ENCODE data around the gene TOX3. TPM values are rescaled to one million over a fixed set of nuclear protein-coding genes. Genes with fewer than 3 reads are reported as not detected.

Gene TOX3
- total RNA-seq, 4 donors from 2014 or later = 10.9 to 32.6 (median 28.0) TPM

DNA sequence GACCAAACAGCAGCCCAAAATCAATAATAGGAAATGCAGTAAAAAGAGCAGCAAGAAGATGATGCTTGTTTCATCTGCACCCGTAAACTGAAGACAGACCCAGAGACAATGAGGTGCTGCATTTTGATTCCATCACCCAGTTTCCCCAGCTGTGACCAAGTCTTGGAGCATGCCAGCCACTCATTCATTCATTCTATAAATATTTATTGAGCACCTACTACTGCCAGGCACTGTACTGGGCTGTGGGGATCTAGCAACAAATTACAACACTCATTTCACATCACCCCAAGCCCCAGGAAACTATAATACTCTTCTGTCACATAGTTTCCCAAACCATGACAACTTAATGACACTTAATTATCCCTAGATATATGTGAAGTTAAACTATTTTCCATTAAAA lies 79.2 kb downstream of the TOX3 start:
- no peak overlapping the region for H3K4me3 ChIP-seq
- H3K27me3 ChIP-seq = no peaks in the 10 kb centered on the region
- in situ Hi-C loops (cut with MboI; ENCODE audit: low pct_ligation_motif_present in 1 of 4, low pct_unique_long_range_greater_than_20kb in 1 of 4, low sequenced_read_pairs in 3 of 4) (no loop called here), intact Hi-C loops (cut with DNase I; ENCODE audit: low total_unique reads) (no loop called here)
- no peaks in the 10 kb centered on the region for H3K36me3 ChIP-seq
- DNase-seq = no peak
- WGBS, 2 donors (ENCODE audit: low coverage in 1 of 2) = 78 to 93% methylated on average over 1 of the region's 1 CpG
- no peaks in the 10 kb centered on the region for H3K9me3 ChIP-seq
- H3K27ac ChIP-seq = no peak overlapping the region
- TF ChIP-seq POLR2AphosphoS5 (IDR thresholded peaks at IDR 0.05) (no peak), POLR2A (IDR thresholded peaks at IDR 0.05) (no peak), EP300 (IDR thresholded peaks at IDR 0.05; ENCODE audit: low read depth) (no peak), CTCF (IDR thresholded peaks at IDR 0.05) (no peak)
- H3K4me1 ChIP-seq = peaks cover 0 to 9% (median 0%) of the 10 kb centered on the region in 4 donors

DNA sequence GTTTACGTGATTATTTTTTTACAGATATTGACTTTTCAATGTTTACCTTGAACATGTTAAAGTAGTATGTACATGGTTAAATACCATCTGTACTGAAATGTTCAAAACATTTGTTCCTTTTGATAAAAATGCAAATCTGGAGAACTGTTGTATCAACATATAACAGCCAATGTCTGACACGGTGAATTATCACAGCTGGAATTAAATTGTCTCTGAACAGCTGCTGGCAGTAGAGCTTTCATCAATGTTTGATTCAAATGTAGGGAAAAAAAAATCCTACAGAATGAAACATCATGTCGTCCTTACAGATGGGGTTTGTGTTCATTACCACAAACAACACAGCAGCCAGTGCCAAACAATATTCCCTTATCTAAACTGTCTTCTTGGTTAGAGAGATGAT lies 79.9 kb downstream of the TOX3 start:
- DNase-seq = no peak
- in situ Hi-C loops (cut with MboI; ENCODE audit: low pct_ligation_motif_present in 1 of 4, low pct_unique_long_range_greater_than_20kb in 1 of 4, low sequenced_read_pairs in 3 of 4) = no loop called here
- H3K27me3 ChIP-seq = no peaks in the 10 kb centered on the region
- H3K36me3 ChIP-seq = no peaks in the 10 kb centered on the region
- H3K27ac ChIP-seq = no peak overlapping the region
- H3K4me3 ChIP-seq = no peak overlapping the region
- WGBS, 2 donors (ENCODE audit: low coverage in 1 of 2) = 51 to 52% methylated on average over 3 of the region's 3 CpGs
- intact Hi-C loops (cut with DNase I; ENCODE audit: low total_unique reads) = no loop called here
- peaks cover 0 to 13% (median under 1%) of the 10 kb centered on the region in 4 donors for H3K4me1 ChIP-seq
- TF ChIP-seq POLR2A (IDR thresholded peaks at IDR 0.05) (no peak), EP300 (IDR thresholded peaks at IDR 0.05; ENCODE audit: low read depth) (no peak), POLR2AphosphoS5 (IDR thresholded peaks at IDR 0.05) (no peak), CTCF (IDR thresholded peaks at IDR 0.05) (no peak)
- no peaks in the 10 kb centered on the region for H3K9me3 ChIP-seq

- TF ChIP-seq EP300 (IDR thresholded peaks at IDR 0.05; ENCODE audit: low read depth) (no peak), POLR2A (IDR thresholded peaks at IDR 0.05) (no peak), POLR2AphosphoS5 (IDR thresholded peaks at IDR 0.05) (no peak), CTCF (IDR thresholded peaks at IDR 0.05) (no peak)
- no peak for DNase-seq
- Histone ChIP-seq H3K9me3 (no peaks in the 10 kb centered on the region), H3K27me3 (no peaks in the 10 kb centered on the region), H3K36me3 (no peaks in the 10 kb centered on the region), H3K4me1 (peaks cover 0 to 15% (median 2%) of the 10 kb centered on the region in 4 donors), H3K27ac (no peak overlapping the region), H3K4me3 (no peak overlapping the region)
- in situ Hi-C loops (cut with MboI; ENCODE audit: low pct_ligation_motif_present in 1 of 4, low pct_unique_long_range_greater_than_20kb in 1 of 4, low sequenced_read_pairs in 3 of 4) (no loop called here), intact Hi-C loops (cut with DNase I; ENCODE audit: low total_unique reads) (no loop called here)
- 72 to 81% methylated on average over 5 of the region's 5 CpGs for WGBS, 2 donors (ENCODE audit: low coverage in 1 of 2)
Observed at GRCh38 chr16:52465711-52466267, 81.2 kb downstream of the TOX3 start.

DNA sequence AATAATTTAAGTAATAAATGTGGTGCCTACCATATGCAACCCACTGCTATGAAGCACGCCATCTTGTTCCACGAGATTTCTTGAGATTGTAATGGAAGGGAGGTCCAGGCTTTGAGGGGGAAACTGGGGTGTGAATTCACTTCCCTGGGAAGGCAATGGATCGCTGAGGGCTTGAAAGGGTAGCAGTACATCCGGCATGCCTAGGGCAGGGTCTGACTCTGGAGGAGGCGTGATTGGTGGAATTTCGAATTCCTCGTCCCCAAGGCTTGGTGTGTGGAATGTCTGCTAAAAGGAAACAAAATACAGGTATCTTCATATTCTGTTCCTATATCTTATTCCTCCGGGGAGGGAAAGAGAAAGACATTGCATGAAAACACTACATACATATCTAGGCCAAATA lies 83.0 kb downstream of the TOX3 start:
- in situ Hi-C loops (cut with MboI; ENCODE audit: low pct_ligation_motif_present in 1 of 4, low pct_unique_long_range_greater_than_20kb in 1 of 4, low sequenced_read_pairs in 3 of 4) = no loop called here
- no peak overlapping the region for H3K4me3 ChIP-seq
- peaks cover 0 to 15% (median 2%) of the 10 kb centered on the region in 4 donors for H3K4me1 ChIP-seq
- no peaks in the 10 kb centered on the region for H3K27me3 ChIP-seq
- intact Hi-C loops (cut with DNase I; ENCODE audit: low total_unique reads) = no loop called here
- no peaks in the 10 kb centered on the region for H3K36me3 ChIP-seq
- H3K9me3 ChIP-seq = no peaks in the 10 kb centered on the region
- DNase-seq = no peak
- 92% methylated on average over 5 to 8 of the region's 8 CpGs for WGBS, 2 donors (ENCODE audit: low coverage in 1 of 2)
- TF ChIP-seq CTCF (IDR thresholded peaks at IDR 0.05) (no peak), EP300 (IDR thresholded peaks at IDR 0.05; ENCODE audit: low read depth) (no peak), POLR2A (IDR thresholded peaks at IDR 0.05) (no peak), POLR2AphosphoS5 (IDR thresholded peaks at IDR 0.05) (no peak)
- no peak overlapping the region for H3K27ac ChIP-seq
